Activated CD4-positive, alpha-beta memory T cell treated with anti-CD3 and anti-CD28 coated beads, Interleukin-2, amount 10 ng/mL, durations not matched to agents 7 days and 5 days (primary cell): ENCODE data around the gene SMAD7. TPM values are rescaled to one million over a fixed set of nuclear protein-coding genes. Genes with fewer than 3 reads are reported as not detected.

Experiments used
- CTCF ChIA-PET: fragments of 350-600 bp; sonication (Branson Sonifier 250); formaldehyde crosslinking; loops from one replicate; lab custom pipeline; 2021; ENCODE audit warnings: antibody characterized with exemption, inconsistent platforms; lab: Charles Lee
- POLR2A ChIA-PET: fragments of 350-600 bp; sonication (Branson Sonifier 250); formaldehyde crosslinking; loops from one replicate; lab custom pipeline; 2021; ENCODE audit warnings: antibody characterized with exemption; lab: Charles Lee
- DNase-seq: peaks from one replicate; pipeline ENCODE4 v3.0.0-alpha.2; 2020
- H3K27ac Mint-ChIP-seq: one replicate; pipeline ENCODE4 v1.8.0; 2021; ENCODE audit warnings: mild to moderate bottlenecking, mixed read lengths
- H3K27me3 Mint-ChIP-seq: one replicate; pipeline ENCODE4 v1.8.0; 2021; ENCODE audit warnings: mixed read lengths
- H3K36me3 Mint-ChIP-seq: one replicate; pipeline ENCODE4 v1.8.0; 2021; ENCODE audit warnings: low read depth, mixed read lengths
- H3K4me1 Mint-ChIP-seq: one replicate; pipeline ENCODE4 v1.8.0; 2021; ENCODE audit warnings: mixed read lengths
- H3K4me3 Mint-ChIP-seq: one replicate; pipeline ENCODE4 v1.8.0; 2021; ENCODE audit warnings: mild to moderate bottlenecking, mixed read lengths
- H3K9me3 Mint-ChIP-seq: one replicate; pipeline ENCODE4 v1.8.0; 2021; ENCODE audit warnings: mixed read lengths
- total RNA-seq, 2 experiments: library from RNA; stranded (reverse); gene quantifications; one replicate each; pipeline ENCODE4 v1.2.3, GENCODE V29; 2021

Gene SMAD7
- total RNA-seq, 2 experiments from 2014 or later, result 30.0 to 31.0 TPM

GRCh38 chr18:48991676-48992075 is 40.9 kb upstream of the SMAD7 start:
- CTCF ChIA-PET, result no interaction called here
- Mint-ChIP-seq H3K4me3 (no peak overlapping the region), H3K36me3 (no peaks in the 10 kb centered on the region), H3K27ac (no peak overlapping the region), H3K9me3 (no peaks in the 10 kb centered on the region), H3K27me3 (peaks cover 4% of the 10 kb centered on the region), H3K4me1 (peaks cover 8% of the 10 kb centered on the region)
- POLR2A ChIA-PET, result no interaction called here
- DNase-seq, result no peak

DNA sequence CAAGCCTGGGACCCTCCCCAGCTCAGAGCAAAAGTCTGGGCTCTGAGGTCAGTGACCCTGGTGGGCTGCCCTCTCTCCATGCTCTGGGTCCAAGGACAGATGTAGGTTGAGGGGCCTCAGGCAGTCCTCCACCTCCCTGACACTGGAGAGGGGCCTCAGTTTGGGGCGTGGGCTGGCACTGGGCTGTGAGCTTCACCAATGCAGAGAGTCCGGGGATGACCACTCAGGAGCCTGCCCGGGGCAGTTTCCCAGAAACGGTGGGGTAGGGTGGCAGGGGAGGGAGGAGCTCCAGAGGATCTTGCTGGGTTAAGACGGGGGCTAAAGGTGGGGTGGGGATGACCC is 40.5 kb upstream of the SMAD7 start:
- Mint-ChIP-seq H3K27me3 (peaks cover 4% of the 10 kb centered on the region), H3K9me3 (no peaks in the 10 kb centered on the region), H3K36me3 (no peaks in the 10 kb centered on the region), H3K4me1 (peaks cover 5% of the 10 kb centered on the region), H3K27ac (no peak overlapping the region), H3K4me3 (no peak overlapping the region)
- DNase-seq, result no peak
- ChIA-PET CTCF (no interaction called here), POLR2A (no interaction called here)

DNA sequence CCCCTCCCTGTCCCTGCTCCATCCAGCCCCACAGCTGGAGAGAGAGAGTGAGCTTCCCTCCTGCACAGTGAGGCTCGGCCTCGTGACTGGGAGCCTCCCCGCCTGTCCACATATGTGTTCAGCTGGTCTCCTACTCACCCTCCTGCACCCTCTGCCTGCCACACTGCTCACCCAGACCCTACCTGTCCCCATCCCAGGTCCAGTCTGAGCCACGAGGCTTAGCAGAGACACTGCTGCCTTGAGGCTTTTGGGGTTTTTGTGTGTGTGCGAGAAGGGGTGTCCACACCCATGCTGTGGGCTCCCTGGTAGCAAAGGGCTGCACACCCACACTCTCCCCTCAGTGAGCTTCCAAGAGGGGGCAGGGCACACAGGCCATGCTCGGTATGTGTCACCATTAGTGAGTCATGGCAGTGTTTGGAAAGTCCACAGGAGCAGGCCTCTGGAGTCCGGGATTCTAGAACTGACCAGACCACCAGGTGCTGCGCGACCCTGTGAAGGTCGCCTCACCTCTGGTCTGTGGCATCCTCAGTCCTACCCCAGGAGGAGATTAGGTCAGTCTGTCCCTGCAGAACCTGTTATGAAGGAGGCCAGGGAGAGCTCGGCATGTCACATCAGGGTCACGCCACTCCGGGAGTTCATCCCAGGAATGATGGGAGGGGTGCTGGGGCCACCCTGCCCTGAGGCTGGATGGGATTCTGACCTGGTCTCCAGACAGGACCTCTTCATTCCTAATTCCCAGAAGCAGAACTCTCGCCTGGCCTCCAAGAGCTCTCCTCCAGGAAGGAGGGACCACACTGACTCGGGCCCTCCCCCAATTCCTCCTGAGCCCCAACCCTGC is 39.9 kb upstream of the SMAD7 start:
- Mint-ChIP-seq H3K4me3 (no peak overlapping the region), H3K4me1 (peaks cover 4% of the 10 kb centered on the region), H3K27ac (no peak overlapping the region), H3K9me3 (no peaks in the 10 kb centered on the region), H3K36me3 (no peaks in the 10 kb centered on the region), H3K27me3 (peaks cover 4% of the 10 kb centered on the region)
- ChIA-PET CTCF (no interaction called here), POLR2A (no interaction called here)
- no peak for DNase-seq

DNA sequence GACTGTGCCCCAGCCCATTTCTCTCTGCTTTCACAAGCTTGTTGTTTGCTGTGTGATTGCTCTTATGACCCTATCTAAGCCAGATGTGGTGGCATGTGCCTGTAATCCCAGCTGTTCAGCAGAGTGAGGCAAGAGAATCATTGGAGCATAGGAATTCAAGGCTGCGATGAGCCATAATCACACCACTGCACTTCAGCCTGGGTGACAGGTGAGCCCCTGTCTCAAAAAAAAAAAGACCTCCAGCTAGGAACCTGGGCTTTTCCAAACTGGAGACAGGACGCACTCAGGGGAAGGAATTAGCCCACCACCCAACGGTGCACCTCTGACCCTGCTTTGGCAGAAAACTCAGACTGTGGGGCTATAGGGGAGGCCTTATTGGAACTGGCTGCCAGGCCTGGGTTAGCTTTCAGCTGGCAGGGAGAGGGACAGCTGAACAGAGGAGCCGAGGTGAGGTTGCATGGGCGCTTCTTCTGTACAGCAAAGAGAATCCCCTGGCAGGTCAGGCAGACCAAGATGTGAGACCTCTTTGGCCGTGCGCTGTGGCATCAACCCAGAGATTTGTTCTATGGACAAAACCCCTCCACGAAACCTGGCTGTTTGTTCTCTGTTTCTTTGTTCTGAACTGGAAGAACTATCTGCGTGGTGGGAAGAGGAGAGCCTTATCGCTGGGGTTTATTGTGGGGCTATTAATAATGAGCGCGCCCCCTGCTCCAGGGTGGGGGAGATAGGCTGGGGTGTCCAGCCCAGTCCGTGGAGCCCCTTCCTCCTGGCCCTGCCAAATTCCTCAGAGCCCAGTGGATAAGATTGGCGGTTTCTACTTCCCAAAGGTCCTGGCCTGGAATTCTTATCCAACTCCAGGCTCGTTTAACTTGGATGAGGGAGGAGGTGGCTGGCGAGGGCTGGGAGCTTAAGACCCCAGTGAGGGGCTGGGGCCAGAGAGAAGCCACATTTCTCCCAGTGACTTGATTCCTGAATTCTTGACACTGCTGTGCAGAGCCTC is 38.8 kb upstream of the SMAD7 start:
- CTCF ChIA-PET, result interaction anchor here (1.1 kb wide), 1 partner anchor 457 kb away, joined by 3 read pairs; no protein-coding TSS in a partner anchor

DNA sequence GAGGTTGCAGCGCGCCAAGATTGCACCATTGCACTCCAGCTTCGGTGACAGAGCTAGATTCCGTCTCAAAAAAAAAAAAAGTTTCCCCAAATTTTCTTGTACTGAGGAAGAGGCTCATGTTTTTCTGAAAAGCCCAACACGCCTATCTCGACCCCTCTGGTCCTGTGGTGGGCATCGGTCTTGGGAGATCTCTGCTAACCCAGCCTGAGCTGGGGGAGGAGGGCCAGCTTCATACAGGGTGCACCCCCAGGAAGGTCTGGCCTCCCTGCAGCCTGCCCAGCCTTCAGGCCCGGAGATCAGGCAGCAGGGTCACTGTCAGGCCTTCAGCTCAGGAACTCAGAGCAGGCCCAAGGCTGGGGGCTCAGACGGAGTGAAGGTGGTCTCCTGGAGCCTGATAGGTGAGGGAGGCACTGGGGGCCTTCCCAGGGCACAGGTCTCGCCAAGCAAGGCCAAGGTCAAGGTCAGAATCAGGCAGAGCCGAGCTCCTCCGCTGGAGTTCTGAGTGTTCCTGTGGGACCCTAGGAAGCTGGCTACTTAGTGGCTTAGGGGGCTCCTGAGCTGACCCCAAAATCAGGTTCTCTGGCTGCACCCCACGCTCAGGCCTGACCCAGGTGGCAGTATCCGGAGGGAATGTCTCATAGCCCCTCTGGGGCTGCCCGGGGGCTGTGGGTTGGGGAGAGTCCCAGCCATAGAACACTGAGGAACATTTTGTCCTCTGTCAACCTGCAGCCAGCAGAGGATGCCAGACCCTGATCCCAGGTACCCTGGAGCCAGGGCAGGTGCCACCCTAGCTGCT is 37.9 kb upstream of the SMAD7 start:
- CTCF ChIA-PET, result interaction anchor here (0.7 to 1.1 kb wide), 2 partner anchors 208 to 458 kb away, joined by 3 read pairs; no protein-coding TSS in a partner anchor
- H3K27me3 Mint-ChIP-seq, result peaks cover 4% of the 10 kb centered on the region

More for the DNA sequence above, 38.8 kb upstream of the SMAD7 start:
- no peaks in the 10 kb centered on the region for H3K36me3 Mint-ChIP-seq
- peaks cover 4% of the 10 kb centered on the region for H3K27me3 Mint-ChIP-seq
- no peaks in the 10 kb centered on the region for H3K9me3 Mint-ChIP-seq
- POLR2A ChIA-PET, result no interaction called here
- H3K27ac Mint-ChIP-seq, result no peak overlapping the region
- no peak for DNase-seq
- peaks cover 4% of the 10 kb centered on the region for H3K4me1 Mint-ChIP-seq
- H3K4me3 Mint-ChIP-seq, result no peak overlapping the region

GRCh38 chr18:48987821-48988220 is 37.1 kb upstream of the SMAD7 start:
- Mint-ChIP-seq H3K9me3 (no peaks in the 10 kb centered on the region), H3K4me1 (peaks cover 4% of the 10 kb centered on the region), H3K27ac (no peak overlapping the region), H3K36me3 (no peaks in the 10 kb centered on the region), H3K4me3 (no peak overlapping the region), H3K27me3 (peaks cover 2% of the 10 kb centered on the region)
- POLR2A ChIA-PET, result no interaction called here
- CTCF ChIA-PET, result interaction anchor here (0.7 kb wide), 1 partner anchor 207 kb away, joined by 3 read pairs; no protein-coding TSS in a partner anchor
- no peak for DNase-seq

More for the DNA sequence above, 37.9 kb upstream of the SMAD7 start:
- no peak for DNase-seq
- Mint-ChIP-seq H3K27ac (no peak overlapping the region), H3K4me3 (no peak overlapping the region), H3K36me3 (no peaks in the 10 kb centered on the region), H3K4me1 (peaks cover 4% of the 10 kb centered on the region), H3K9me3 (no peaks in the 10 kb centered on the region)
- POLR2A ChIA-PET, result no interaction called here

DNA sequence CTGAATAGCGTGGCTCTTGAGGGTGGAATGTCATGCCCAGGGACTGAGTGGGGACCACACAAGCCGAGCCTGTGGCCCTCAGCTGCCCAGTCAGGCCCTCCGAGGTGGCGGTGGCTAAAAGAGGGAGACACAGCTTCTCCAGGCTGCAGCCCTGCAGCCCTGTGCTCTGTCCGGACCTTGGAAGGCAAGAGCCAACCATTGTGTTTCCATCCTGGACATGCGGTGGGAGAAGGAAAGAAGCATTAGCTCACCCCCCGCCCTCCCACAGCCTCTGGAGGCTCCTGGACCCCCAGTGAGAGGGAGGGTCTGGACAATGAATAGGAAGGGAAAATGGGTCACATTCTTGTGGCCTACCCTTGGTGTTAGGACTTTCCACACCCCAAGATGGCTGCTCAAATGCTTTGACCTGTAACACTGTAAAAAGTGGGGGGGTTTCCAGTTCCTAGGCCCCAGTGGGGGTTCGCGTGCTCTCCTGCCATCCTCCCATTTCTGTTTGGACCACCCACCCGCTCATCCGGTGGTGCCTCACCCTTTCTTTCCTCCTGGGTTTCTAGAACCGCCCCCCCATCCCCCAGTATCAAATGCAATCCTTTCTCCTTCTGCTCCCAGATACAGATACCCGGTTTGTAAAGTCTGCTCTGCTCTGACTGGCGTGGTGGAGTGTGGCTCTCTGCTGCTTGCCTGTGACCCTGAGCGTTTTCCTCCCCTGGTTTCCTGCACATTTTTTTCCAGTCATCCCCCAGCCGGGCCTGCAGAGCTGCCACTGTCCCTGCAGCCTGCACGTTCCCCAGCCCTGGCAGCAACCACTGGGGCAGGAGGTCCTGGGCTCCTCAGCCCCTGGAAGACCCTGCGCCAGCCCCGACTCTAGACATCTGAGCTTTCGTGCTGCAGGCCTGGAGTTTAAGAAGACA is 36.3 kb upstream of the SMAD7 start:
- Mint-ChIP-seq H3K27ac (no peak overlapping the region), H3K4me3 (no peak overlapping the region), H3K36me3 (no peaks in the 10 kb centered on the region), H3K27me3 (peaks cover 5% of the 10 kb centered on the region), H3K9me3 (no peaks in the 10 kb centered on the region), H3K4me1 (peaks cover 7% of the 10 kb centered on the region)
- CTCF ChIA-PET, result no interaction called here
- POLR2A ChIA-PET, result no interaction called here
- DNase-seq, result no peak

GRCh38 chr18:48985161-48985560 is 34.4 kb upstream of the SMAD7 start:
- Mint-ChIP-seq H3K27ac (no peak overlapping the region), H3K4me3 (no peak overlapping the region), H3K27me3 (peaks cover 7% of the 10 kb centered on the region), H3K36me3 (no peaks in the 10 kb centered on the region), H3K9me3 (no peaks in the 10 kb centered on the region), H3K4me1 (peaks cover 6% of the 10 kb centered on the region)
- CTCF ChIA-PET, result no interaction called here
- no peak for DNase-seq
- POLR2A ChIA-PET, result no interaction called here

DNA sequence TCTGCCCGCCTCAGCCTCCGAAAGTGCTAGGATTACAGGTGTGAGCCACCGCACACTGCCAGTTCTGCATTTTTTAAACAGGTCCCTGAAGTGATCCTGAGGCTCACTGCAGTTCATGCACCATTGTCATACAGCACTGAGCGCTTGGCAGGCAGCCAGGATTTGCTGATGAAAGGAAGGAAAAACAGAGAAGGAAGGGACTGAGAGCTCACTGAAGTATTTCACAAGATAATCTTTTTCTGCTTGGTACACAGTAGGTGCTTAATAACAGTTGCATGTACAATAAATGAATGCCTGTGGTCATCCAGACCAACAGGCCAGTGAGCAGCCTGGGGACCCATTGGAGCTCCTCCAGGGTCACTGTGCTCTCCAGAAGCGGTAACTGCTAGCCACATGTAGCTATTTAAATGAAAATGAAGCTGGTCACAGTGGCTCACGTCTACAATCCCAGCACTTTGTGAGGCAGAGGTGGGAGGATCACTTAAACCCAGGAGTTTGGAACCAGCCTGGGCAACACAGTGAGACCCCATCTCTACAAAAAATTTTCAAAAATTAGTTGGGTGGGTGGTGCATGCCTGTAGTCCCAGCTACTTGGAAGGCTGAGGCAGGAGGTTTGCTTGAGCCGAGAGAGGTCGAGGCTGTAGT is 33.1 kb upstream of the SMAD7 start:
- Mint-ChIP-seq H3K36me3 (no peaks in the 10 kb centered on the region), H3K9me3 (no peaks in the 10 kb centered on the region), H3K27me3 (peaks cover 10% of the 10 kb centered on the region), H3K27ac (no peak overlapping the region), H3K4me3 (no peak overlapping the region), H3K4me1 (peaks cover 6% of the 10 kb centered on the region)
- CTCF ChIA-PET, result interaction anchor here (1.0 kb wide), 1 partner anchor 206 kb away, joined by 3 read pairs; no protein-coding TSS in a partner anchor
- POLR2A ChIA-PET, result no interaction called here
- DNase-seq, result no peak

- CTCF ChIA-PET, result no interaction called here
- Mint-ChIP-seq H3K27ac (no peak overlapping the region), H3K9me3 (no peaks in the 10 kb centered on the region), H3K36me3 (no peaks in the 10 kb centered on the region), H3K4me1 (peaks cover 6% of the 10 kb centered on the region), H3K27me3 (peaks cover 21% of the 10 kb centered on the region), H3K4me3 (no peak overlapping the region)
- POLR2A ChIA-PET, result no interaction called here
- no peak for DNase-seq
These were observed 31.5 kb upstream of the SMAD7 start for GRCh38 chr18:48982266-48982665.

DNA sequence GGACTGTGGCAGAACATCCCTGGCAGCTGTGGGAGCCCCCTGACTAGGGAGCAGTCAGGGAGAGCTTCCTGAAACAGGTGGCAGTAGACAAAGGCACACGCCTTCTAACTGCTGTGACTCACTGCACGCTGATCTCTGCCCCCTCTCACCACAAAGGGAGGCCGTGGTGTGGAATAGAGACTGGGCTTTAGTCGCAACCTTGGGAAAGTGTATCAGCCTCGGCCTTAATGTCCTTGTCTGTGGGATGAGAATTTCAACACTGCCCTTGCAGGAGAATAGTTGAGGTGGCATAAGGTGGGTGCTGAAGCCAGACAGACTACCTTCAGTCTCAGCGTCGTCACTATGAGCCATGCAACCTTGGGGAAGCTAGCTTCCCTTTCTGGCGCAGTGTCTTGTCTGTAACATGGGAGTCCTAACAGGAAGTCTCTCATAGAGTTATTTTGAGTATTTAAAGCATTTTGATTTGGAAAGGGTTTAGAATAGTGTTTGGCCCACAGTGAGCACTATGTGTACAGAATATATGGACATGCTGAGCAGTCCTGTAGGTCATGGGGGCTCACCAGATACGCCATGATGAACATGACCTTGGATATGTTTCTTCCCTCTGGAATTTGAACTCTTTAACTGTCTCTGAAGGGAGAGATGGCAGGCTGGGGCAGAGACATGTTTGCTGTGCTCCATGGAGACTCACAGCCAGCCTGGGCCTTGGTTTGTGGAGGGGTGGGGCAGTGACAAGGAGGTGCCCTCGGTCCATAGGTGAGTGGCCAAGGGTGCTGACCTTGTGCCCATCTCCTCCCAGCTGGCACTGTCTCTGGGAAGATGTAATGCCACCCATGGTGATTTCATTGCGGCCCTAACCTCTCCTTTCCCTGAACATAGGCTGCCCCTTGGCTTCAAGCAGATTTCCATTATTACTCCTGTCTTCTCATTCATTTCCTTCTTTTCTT is 29.5 kb upstream of the SMAD7 start:
- H3K9me3 Mint-ChIP-seq, result no peaks in the 10 kb centered on the region
- H3K4me3 Mint-ChIP-seq, result no peak overlapping the region
- H3K27me3 Mint-ChIP-seq, result peaks cover 30% of the 10 kb centered on the region
- ChIA-PET CTCF (no interaction called here), POLR2A (no interaction called here)
- no peak for DNase-seq
- peaks cover 3% of the 10 kb centered on the region for H3K36me3 Mint-ChIP-seq
- no peak overlapping the region for H3K27ac Mint-ChIP-seq
- peaks cover 13% of the 10 kb centered on the region for H3K4me1 Mint-ChIP-seq
